DND-41 (cell line): ENCODE measurements around the gene LTO1.

Experiments used
- ATAC-seq: fragments of 200-7000 bp; cut with Tn5 transposase; 3 replicates; pipeline ENCODE4 v1.9.1; 2021; ENCODE audit warnings: low read depth; ENCODE audit not compliant: insufficient read depth
- DNase-seq: peaks from one replicate; pipeline ENCODE4 v3.0.0-alpha.2; 2020
- H2AFZ ChIP-seq: 2 replicates; pipeline ENCODE4 v1.6.0; 2012; ENCODE audit warnings: low read depth, low read length
- H3K27ac ChIP-seq: 2 replicates; pipeline ENCODE4 v1.5.1; 2012; ENCODE audit warnings: low read length, inconsistent platforms
- H3K27me3 ChIP-seq: fragments of 200-600 bp; sonication (generic); 2 replicates; pipeline ENCODE4 v1.6.0; 2012; ENCODE audit warnings: low read length, mild to moderate bottlenecking, inconsistent platforms; ENCODE audit not compliant: insufficient read depth, poor library complexity
- H3K36me3 ChIP-seq: 2 replicates; pipeline ENCODE4 v1.5.1; 2012; ENCODE audit warnings: low read length, inconsistent platforms; ENCODE audit not compliant: insufficient read depth
- H3K4me1 ChIP-seq: 2 replicates; pipeline ENCODE4 v1.5.1; 2012; ENCODE audit warnings: mild to moderate bottlenecking, low read length; ENCODE audit not compliant: insufficient read depth
- H3K4me2 ChIP-seq: 2 replicates; pipeline ENCODE4 v1.6.0; 2012; ENCODE audit warnings: mild to moderate bottlenecking, moderate library complexity, low read length, inconsistent platforms; ENCODE audit not compliant: insufficient read depth
- H3K4me3 ChIP-seq, 2 experiments: fragments of 200-600 bp in 1 of 2; shearing (Covaris generic) in 1 of 2; 2 replicates each; pipeline ENCODE4 v1.5.1; 2012 to 2016; ENCODE audit warnings: inconsistent platforms in 2 of 2, low read length in 2 of 2, mild to moderate bottlenecking in 2 of 2, low read depth in 1 of 2, moderate library complexity in 1 of 2
- H3K79me2 ChIP-seq: 2 replicates; pipeline ENCODE4 v1.6.0; 2012; ENCODE audit warnings: low read length, inconsistent platforms; ENCODE audit not compliant: insufficient read depth
- H3K9ac ChIP-seq: 2 replicates; pipeline ENCODE4 v1.6.0; 2012; ENCODE audit warnings: low read depth, mild to moderate bottlenecking, inconsistent platforms, low read length, moderate library complexity
- H3K9me3 ChIP-seq: 2 replicates; pipeline ENCODE4 v1.5.1; 2012; ENCODE audit warnings: low read length, moderate library complexity, mild to moderate bottlenecking, inconsistent platforms; ENCODE audit not compliant: insufficient read depth, severe bottlenecking
- H4K20me1 ChIP-seq: 2 replicates; pipeline ENCODE4 v1.6.0; 2012; ENCODE audit warnings: low read length; ENCODE audit not compliant: insufficient read depth
- EZH2 ChIP-seq: IDR thresholded peaks from 3 replicates; pipeline ENCODE4 v1.6.1; 2012; ENCODE audit warnings: borderline replicate concordance, low read depth, mild to moderate bottlenecking, moderate library complexity, low read length, inconsistent platforms; ENCODE audit not compliant: severe bottlenecking
- TF ChIP-seq, protein P1 (sequence below): IDR thresholded peaks from 2 replicates; pipeline ENCODE4 v1.5.1; 2012; ENCODE audit warnings: borderline replicate concordance, low read length, moderate library complexity, mild to moderate bottlenecking; ENCODE audit not compliant: poor library complexity, severe bottlenecking; ENCODE audit errors: extremely low read depth

The LTO1 gene

DNA sequence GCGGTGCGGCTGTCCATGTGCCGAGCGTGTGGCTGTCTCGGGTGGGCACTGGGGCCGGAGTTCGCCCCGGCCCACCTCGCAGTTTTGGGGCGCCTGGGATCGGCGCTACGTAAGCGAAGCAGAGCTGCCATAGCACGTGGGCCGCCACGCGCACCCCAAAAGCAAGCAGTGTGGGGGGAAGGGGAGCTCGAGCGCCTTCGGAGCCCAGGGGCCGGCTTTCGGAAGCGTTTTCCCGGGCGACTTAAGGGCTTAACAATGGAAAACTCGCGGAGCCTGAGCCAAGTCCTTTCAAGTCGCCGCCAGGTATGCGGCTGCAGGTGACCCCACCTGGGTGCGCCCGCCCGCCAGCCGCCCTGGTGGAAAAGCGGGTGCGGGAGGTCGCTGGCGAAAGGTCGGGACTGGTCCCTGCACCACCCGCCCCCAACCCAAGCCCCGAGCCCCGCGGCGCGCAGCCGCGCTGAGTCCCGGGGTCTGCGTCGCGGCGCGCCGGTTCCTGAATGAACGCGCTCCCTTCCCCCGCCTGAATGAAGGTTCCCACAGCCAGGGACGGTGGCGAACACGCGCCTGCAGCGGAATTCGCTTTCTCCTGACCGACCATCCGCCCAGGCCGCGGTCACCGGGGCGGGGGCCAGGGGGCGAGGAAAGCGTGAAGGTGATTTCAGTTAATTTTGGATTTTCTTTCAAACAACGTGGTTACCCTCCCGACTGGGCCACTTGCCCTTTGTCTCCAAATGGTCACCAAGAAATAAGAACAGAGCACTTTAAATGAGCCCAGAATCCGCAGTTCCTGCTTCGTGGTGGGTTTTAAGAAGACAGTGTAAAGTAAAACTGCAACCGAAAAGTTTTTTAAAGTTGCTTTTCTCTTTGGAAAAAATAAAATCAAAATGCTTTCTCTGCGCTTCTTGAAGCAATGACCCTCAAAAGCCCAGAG, 36.9 kb downstream of the LTO1 start:
- Histone ChIP-seq H3K27me3 (no peaks in the 10 kb centered on the region), H3K4me1 (no peaks in the 10 kb centered on the region), H3K79me2 (no peaks in the 10 kb centered on the region), H3K9ac (no peak overlapping the region), H3K9me3 (no peaks in the 10 kb centered on the region), H3K27ac (no peak overlapping the region), H3K4me3 (no peak overlapping the region), H4K20me1 (no peaks in the 10 kb centered on the region), H2AFZ (no peak overlapping the region), H3K4me2 (no peak overlapping the region), H3K36me3 (no peaks in the 10 kb centered on the region)
- ATAC-seq (no peak), DNase-seq (no peak)
- no peak for TF ChIP-seq EZH2
- TF ChIP-seq, protein P1, sequence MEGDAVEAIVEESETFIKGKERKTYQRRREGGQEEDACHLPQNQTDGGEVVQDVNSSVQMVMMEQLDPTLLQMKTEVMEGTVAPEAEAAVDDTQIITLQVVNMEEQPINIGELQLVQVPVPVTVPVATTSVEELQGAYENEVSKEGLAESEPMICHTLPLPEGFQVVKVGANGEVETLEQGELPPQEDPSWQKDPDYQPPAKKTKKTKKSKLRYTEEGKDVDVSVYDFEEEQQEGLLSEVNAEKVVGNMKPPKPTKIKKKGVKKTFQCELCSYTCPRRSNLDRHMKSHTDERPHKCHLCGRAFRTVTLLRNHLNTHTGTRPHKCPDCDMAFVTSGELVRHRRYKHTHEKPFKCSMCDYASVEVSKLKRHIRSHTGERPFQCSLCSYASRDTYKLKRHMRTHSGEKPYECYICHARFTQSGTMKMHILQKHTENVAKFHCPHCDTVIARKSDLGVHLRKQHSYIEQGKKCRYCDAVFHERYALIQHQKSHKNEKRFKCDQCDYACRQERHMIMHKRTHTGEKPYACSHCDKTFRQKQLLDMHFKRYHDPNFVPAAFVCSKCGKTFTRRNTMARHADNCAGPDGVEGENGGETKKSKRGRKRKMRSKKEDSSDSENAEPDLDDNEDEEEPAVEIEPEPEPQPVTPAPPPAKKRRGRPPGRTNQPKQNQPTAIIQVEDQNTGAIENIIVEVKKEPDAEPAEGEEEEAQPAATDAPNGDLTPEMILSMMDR = no peak

DNA sequence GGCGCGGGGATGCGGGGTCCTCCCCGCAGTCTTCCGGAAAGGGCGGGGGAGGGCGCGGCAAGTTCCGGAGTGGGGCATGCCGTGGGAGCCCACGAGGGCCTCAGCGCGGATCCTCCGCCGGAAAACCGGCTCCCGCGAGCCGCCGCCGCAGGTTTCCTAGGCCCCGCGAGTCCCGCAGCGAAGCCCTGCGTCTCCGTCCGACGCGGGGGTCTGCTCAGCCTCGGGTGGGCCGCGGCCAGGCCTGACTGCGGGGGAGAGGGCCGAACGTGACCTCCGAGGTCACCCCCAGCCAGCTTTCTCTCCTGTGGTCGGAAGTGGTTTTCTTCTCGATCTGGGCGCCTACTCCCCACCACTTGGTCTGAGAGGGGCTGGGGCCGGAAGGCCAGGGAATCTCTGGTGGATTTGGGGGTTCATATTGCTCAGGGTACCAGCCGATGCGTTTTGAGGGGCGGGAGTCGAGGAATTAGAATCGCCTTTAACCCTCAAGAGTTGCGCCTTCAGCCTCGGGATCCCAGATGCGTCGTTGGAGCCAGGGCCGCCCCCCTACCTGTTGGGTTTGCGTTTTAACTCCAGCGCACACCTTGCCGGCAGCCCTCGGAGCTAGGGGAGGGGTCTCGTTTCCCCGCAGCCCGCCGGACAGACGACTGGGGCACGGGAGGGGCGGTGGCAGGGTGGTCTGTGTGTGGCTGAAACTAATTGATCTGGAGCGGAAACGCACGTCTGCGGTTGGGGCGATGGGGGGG, 37.8 kb downstream of the LTO1 start:
- H3K36me3 ChIP-seq = no peaks in the 10 kb centered on the region
- no peak overlapping the region for H2AFZ ChIP-seq
- H3K4me2 ChIP-seq = no peak overlapping the region
- no peak overlapping the region for H3K4me3 ChIP-seq
- H3K9ac ChIP-seq = no peak overlapping the region
- ATAC-seq = no peak
- no peaks in the 10 kb centered on the region for H3K27me3 ChIP-seq
- H4K20me1 ChIP-seq = no peaks in the 10 kb centered on the region
- no peaks in the 10 kb centered on the region for H3K4me1 ChIP-seq
- no peak for DNase-seq
- no peaks in the 10 kb centered on the region for H3K79me2 ChIP-seq
- no peak for TF ChIP-seq EZH2
- TF ChIP-seq, protein P1 = no peak
- no peaks in the 10 kb centered on the region for H3K9me3 ChIP-seq
- no peak overlapping the region for H3K27ac ChIP-seq

DNA sequence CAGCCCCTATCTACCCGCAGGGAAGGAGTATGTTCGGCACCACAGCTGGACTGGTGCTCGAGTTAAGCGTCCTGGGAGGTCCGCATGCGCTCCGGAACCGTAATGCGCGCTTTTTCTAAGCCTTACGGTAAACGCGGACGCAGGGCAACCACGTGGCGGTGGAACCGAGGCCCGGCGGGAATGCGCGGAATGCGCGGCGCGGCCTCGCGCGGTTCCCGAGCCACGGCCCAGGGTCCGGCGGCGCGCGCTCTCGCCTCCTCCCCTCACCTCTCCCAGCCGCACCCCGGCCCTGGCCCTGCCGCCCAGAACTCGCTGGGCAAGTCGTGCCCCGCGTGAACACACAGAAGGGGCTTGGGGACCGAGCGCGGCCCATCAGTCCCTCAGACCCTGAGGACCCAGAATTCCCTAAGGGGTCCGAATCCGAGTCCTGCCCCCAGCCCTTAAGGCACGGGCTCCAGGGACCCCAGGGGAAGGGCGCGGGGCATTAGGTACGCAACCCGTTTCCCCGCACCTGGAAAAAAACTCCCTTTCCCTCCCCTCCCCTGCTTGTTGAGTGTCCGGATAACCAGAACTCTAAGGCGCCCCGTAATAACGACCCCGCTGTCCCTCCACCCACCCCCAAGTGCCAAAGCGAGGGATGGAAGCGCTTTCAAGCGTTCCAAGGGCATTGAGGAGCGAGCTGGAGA, 38.5 kb downstream of the LTO1 start:
- H3K4me1 ChIP-seq = no peaks in the 10 kb centered on the region
- H3K9me3 ChIP-seq = no peaks in the 10 kb centered on the region
- TF ChIP-seq, protein P1 = no peak
- TF ChIP-seq EZH2 = no peak
- no peak overlapping the region for H3K4me2 ChIP-seq
- no peak for DNase-seq
- no peaks in the 10 kb centered on the region for H3K79me2 ChIP-seq
- no peaks in the 10 kb centered on the region for H3K27me3 ChIP-seq
- no peaks in the 10 kb centered on the region for H3K36me3 ChIP-seq
- H2AFZ ChIP-seq = no peak overlapping the region
- no peak overlapping the region for H3K9ac ChIP-seq
- no peak overlapping the region for H3K27ac ChIP-seq
- H3K4me3 ChIP-seq = no peak overlapping the region
- H4K20me1 ChIP-seq = no peaks in the 10 kb centered on the region
- ATAC-seq = no peak
